Measurements from ENCODE around the gene DAPK1.

The DAPK1 gene

DNA sequence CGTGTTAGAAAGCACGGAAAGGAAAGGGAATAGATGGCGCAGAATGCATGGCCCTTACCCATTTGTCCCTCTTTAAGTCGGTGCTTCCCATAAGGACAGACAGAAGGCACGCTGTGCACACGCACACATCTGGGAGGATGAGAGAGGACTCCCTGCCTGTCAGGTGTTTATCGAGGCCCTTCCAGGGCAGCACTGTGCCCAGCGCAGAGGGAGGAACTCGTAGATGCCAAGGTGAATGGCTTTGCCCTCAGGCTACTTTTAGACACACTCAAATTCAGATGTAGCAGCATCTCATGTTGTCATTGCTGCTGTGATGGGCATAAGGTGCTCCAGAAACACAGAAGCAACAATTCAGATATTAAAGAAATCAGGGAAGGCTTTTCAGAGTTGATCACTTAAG, 158.1 kb downstream of the DAPK1 start (continued):
- no peak for TF ChIP-seq SP3 (tag by site-specific recombination; IDR thresholded peaks at IDR 0.05)
- TF ChIP-seq, protein P1, sequence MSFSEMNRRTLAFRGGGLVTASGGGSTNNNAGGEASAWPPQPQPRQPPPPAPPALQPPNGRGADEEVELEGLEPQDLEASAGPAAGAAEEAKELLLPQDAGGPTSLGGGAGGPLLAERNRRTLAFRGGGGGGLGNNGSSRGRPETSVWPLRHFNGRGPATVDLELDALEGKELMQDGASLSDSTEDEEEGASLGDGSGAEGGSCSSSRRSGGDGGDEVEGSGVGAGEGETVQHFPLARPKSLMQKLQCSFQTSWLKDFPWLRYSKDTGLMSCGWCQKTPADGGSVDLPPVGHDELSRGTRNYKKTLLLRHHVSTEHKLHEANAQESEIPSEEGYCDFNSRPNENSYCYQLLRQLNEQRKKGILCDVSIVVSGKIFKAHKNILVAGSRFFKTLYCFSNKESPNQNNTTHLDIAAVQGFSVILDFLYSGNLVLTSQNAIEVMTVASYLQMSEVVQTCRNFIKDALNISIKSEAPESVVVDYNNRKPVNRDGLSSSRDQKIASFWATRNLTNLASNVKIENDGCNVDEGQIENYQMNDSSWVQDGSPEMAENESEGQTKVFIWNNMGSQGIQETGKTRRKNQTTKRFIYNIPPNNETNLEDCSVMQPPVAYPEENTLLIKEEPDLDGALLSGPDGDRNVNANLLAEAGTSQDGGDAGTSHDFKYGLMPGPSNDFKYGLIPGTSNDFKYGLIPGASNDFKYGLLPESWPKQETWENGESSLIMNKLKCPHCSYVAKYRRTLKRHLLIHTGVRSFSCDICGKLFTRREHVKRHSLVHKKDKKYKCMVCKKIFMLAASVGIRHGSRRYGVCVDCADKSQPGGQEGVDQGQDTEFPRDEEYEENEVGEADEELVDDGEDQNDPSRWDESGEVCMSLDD (tag by site-specific recombination; IDR thresholded peaks at IDR 0.05) = no peak
- TF ChIP-seq, protein P2, sequence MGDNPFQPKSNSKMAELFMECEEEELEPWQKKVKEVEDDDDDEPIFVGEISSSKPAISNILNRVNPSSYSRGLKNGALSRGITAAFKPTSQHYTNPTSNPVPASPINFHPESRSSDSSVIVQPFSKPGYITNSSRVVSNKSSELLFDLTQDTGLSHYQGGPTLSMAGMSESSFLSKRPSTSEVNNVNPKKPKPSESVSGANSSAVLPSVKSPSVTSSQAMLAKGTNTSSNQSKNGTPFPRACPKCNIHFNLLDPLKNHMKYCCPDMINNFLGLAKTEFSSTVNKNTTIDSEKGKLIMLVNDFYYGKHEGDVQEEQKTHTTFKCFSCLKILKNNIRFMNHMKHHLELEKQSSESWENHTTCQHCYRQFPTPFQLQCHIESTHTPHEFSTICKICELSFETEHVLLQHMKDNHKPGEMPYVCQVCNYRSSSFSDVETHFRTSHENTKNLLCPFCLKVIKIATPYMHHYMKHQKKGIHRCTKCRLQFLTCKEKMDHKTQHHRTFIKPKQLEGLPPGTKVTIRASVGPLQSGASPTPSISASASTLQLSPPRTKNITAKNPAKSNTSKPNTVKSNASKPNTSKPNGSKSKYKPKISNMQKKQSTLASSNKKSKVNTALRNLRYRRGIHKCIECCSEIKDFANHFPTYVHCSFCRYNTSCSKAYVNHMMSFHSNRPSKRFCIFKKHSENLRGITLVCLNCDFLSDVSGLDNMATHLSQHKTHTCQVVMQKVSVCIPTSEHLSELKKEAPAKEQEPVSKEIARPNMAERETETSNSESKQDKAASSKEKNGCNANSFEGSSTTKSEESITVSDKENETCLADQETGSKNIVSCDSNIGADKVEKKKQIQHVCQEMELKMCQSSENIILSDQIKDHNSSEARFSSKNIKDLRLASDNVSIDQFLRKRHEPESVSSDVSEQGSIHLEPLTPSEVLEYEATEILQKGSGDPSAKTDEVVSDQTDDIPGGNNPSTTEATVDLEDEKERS (tag by site-specific recombination; IDR thresholded peaks at IDR 0.05) = no peak
- TF ChIP-seq, protein P3, sequence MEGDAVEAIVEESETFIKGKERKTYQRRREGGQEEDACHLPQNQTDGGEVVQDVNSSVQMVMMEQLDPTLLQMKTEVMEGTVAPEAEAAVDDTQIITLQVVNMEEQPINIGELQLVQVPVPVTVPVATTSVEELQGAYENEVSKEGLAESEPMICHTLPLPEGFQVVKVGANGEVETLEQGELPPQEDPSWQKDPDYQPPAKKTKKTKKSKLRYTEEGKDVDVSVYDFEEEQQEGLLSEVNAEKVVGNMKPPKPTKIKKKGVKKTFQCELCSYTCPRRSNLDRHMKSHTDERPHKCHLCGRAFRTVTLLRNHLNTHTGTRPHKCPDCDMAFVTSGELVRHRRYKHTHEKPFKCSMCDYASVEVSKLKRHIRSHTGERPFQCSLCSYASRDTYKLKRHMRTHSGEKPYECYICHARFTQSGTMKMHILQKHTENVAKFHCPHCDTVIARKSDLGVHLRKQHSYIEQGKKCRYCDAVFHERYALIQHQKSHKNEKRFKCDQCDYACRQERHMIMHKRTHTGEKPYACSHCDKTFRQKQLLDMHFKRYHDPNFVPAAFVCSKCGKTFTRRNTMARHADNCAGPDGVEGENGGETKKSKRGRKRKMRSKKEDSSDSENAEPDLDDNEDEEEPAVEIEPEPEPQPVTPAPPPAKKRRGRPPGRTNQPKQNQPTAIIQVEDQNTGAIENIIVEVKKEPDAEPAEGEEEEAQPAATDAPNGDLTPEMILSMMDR (tag by site-specific recombination; IDR thresholded peaks at IDR 0.05) = no peak
- TF ChIP-seq MEIS1 (CRISPR knock-in tag; IDR thresholded peaks at IDR 0.05; ENCODE audit: borderline replicate concordance) = no peak

DNA sequence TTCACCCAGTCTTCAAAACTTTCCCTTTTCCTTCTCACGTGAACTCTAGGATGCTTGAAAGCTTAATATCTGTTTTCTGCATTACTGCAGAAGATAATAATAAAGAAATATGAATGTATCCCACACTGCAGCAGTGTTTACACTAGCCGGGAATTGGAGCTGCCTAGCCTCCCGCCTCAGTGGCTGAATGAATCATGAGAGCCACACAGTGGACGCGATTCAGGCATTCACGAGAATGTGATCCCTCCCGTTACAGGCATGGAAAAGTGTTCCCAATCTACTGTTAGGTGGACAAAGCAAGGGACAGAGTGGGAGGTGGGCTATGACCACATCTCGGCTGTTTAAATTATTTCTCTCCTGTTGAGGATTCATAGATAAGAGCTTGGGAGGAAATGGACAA, 158.8 kb downstream of the DAPK1 start:
- ChIA-PET POLR2A (no interaction called here), CTCF (interaction anchor here (0.6 to 1.3 kb wide), 4 partner anchors 12 to 421 kb away, joined by 3 to 5 read pairs (median 4); no protein-coding TSS in a partner anchor)
- Histone ChIP-seq H3K27ac (ENCODE audit: extremely low read depth, low read depth, low read length) (no peak overlapping the region), H3K9me3 (ENCODE audit: control insufficient read depth, insufficient read depth, low read depth, low read length) (no peaks in the 10 kb centered on the region), H3K36me3 (ENCODE audit: control insufficient read depth in 2 of 2, insufficient read depth in 1 of 2, low read length in 2 of 2) (peaks cover 0 to 38% of the 10 kb centered on the region in 2 experiments; a peak in 1 of 3 replicates), H3K4me3 (ENCODE audit: low read depth, low read length) (no peak overlapping the region), H3K4me1 (ENCODE audit: control insufficient read depth, insufficient read depth, low read length) (peaks cover 3% of the 10 kb centered on the region; the same call in 1 of the 2 replicates)
- no peak for TF ChIP-seq ZNF335 (tag by site-specific recombination; conservative IDR thresholded peaks at IDR 0.05)
- no peak for TF ChIP-seq MZF1 (tag by site-specific recombination; IDR thresholded peaks at IDR 0.05; ENCODE audit: borderline replicate concordance)
- TF ChIP-seq, protein P4, sequence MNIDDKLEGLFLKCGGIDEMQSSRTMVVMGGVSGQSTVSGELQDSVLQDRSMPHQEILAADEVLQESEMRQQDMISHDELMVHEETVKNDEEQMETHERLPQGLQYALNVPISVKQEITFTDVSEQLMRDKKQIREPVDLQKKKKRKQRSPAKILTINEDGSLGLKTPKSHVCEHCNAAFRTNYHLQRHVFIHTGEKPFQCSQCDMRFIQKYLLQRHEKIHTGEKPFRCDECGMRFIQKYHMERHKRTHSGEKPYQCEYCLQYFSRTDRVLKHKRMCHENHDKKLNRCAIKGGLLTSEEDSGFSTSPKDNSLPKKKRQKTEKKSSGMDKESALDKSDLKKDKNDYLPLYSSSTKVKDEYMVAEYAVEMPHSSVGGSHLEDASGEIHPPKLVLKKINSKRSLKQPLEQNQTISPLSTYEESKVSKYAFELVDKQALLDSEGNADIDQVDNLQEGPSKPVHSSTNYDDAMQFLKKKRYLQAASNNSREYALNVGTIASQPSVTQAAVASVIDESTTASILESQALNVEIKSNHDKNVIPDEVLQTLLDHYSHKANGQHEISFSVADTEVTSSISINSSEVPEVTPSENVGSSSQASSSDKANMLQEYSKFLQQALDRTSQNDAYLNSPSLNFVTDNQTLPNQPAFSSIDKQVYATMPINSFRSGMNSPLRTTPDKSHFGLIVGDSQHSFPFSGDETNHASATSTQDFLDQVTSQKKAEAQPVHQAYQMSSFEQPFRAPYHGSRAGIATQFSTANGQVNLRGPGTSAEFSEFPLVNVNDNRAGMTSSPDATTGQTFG (tag by site-specific recombination; IDR thresholded peaks at IDR 0.05; ENCODE audit: borderline replicate concordance) = no peak
- TF ChIP-seq ZNF292 (tag by site-specific recombination; IDR thresholded peaks at IDR 0.05; ENCODE audit: borderline replicate concordance, low read depth) = no peak
- no peak for TF ChIP-seq ZNF792 (tag by site-specific recombination; IDR thresholded peaks at IDR 0.05)
- no peak for TF ChIP-seq ZNF214 (tag by site-specific recombination; IDR thresholded peaks at IDR 0.05; ENCODE audit: borderline replicate concordance)
- TF ChIP-seq GLIS2 (tag by site-specific recombination; IDR thresholded peaks at IDR 0.05) = no peak
- TF ChIP-seq, protein P5, sequence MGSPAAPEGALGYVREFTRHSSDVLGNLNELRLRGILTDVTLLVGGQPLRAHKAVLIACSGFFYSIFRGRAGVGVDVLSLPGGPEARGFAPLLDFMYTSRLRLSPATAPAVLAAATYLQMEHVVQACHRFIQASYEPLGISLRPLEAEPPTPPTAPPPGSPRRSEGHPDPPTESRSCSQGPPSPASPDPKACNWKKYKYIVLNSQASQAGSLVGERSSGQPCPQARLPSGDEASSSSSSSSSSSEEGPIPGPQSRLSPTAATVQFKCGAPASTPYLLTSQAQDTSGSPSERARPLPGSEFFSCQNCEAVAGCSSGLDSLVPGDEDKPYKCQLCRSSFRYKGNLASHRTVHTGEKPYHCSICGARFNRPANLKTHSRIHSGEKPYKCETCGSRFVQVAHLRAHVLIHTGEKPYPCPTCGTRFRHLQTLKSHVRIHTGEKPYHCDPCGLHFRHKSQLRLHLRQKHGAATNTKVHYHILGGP (tag by site-specific recombination; IDR thresholded peaks at IDR 0.05) = no peak
- no peak for TF ChIP-seq ZNF23 (tag by site-specific recombination; IDR thresholded peaks at IDR 0.05; ENCODE audit: borderline replicate concordance)
- no peak for TF ChIP-seq SCRT1 (tag by site-specific recombination; IDR thresholded peaks at IDR 0.05; ENCODE audit: borderline replicate concordance)
- TF ChIP-seq ZNF416 (tag by site-specific recombination; IDR thresholded peaks at IDR 0.05) = no peak
- no peak for TF ChIP-seq ZNF248 (tag by site-specific recombination; IDR thresholded peaks at IDR 0.05)
- no peak for TF ChIP-seq IKZF3 (tag by site-specific recombination; IDR thresholded peaks at IDR 0.05)
- no peak for TF ChIP-seq MYNN (tag by site-specific recombination; IDR thresholded peaks at IDR 0.05; ENCODE audit: borderline replicate concordance)
- TF ChIP-seq ZNF660 (tag by site-specific recombination; IDR thresholded peaks at IDR 0.05) = no peak
- TF ChIP-seq, protein P6, sequence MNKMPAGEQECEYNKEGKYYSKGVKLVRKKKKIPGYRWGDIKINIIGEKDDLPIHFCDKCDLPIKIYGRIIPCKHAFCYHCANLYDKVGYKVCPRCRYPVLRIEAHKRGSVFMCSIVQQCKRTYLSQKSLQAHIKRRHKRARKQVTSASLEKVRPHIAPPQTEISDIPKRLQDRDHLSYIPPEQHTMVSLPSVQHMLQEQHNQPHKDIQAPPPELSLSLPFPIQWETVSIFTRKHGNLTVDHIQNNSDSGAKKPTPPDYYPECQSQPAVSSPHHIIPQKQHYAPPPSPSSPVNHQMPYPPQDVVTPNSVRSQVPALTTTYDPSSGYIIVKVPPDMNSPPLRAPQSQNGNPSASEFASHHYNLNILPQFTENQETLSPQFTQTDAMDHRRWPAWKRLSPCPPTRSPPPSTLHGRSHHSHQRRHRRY (tag by site-specific recombination; IDR thresholded peaks at IDR 0.05) = no peak
